Natural killer cell (primary cell): Measurements from ENCODE around the gene DDOST. TPM values are rescaled to one million over a fixed set of nuclear protein-coding genes. Genes with fewer than 3 reads are reported as not detected.

ENCODE experiments used
- ATAC-seq, 3 donors: fragments of 150-1000 bp in 2 of 3; fragments of 200-7000 bp in 1 of 3; cut with Tn5 transposase; 1 replicate in 1 of 3; 2 replicates in 2 of 3; pipeline ENCODE4 v1.10.0; 2021; ENCODE audit warnings: mild to moderate bottlenecking in 2 of 3, moderate library complexity in 2 of 3
- DNase-seq, 2 donors: peaks; one replicate each; pipeline versions ENCODE4 v3.0.0 to v3.0.0-alpha.2; 2013 to 2021; ENCODE audit warnings: mixed read lengths in 1 of 2
- H3K27ac ChIP-seq: one replicate; pipeline ENCODE4 v1.5.1; 2013; ENCODE audit warnings: mild to moderate bottlenecking, low read length
- H3K27me3 ChIP-seq: one replicate; pipeline ENCODE4 v1.6.1; 2013; ENCODE audit warnings: low read length; ENCODE audit not compliant: control insufficient read depth, insufficient read depth
- H3K36me3 ChIP-seq: one replicate; pipeline ENCODE4 v1.6.1; 2013; ENCODE audit warnings: low read length; ENCODE audit not compliant: control insufficient read depth, insufficient read depth
- H3K4me1 ChIP-seq: one replicate; pipeline ENCODE4 v1.6.1; 2013; ENCODE audit warnings: low read length; ENCODE audit not compliant: control insufficient read depth, insufficient read depth
- H3K4me3 ChIP-seq: one replicate; pipeline ENCODE4 v1.5.1; 2013; ENCODE audit warnings: low read length
- H3K9me3 ChIP-seq: one replicate; pipeline ENCODE4 v1.6.1; 2013; ENCODE audit warnings: low read length; ENCODE audit not compliant: control insufficient read depth, insufficient read depth
- H3K27ac Mint-ChIP-seq, 2 donors: one replicate each; pipeline ENCODE4 v1.8.0; 2022; ENCODE audit warnings: mild to moderate bottlenecking in 2 of 2, mixed read lengths in 2 of 2, moderate library complexity in 1 of 2
- H3K27me3 Mint-ChIP-seq, 2 donors: one replicate each; pipeline ENCODE4 v1.8.0; 2022; ENCODE audit warnings: low read depth in 2 of 2, mixed read lengths in 2 of 2
- H3K36me3 Mint-ChIP-seq: one replicate; pipeline ENCODE4 v1.8.0; 2022; ENCODE audit warnings: mixed read lengths
- H3K4me1 Mint-ChIP-seq, 2 donors: one replicate each; pipeline ENCODE4 v1.8.0; 2022; ENCODE audit warnings: mixed read lengths in 2 of 2
- H3K4me3 Mint-ChIP-seq: one replicate; pipeline ENCODE4 v1.8.0; 2022; ENCODE audit warnings: mild to moderate bottlenecking, moderate library complexity, mixed read lengths
- H3K9me3 Mint-ChIP-seq, 2 donors: one replicate each; pipeline ENCODE4 v1.8.0; 2022; ENCODE audit warnings: mixed read lengths in 2 of 2
- WGBS: methylation state at CpG from one replicate; pipeline ENCODE4 v1.1.7; 2013; ENCODE audit warnings: missing lambda C conversion rate; ENCODE audit not compliant: insufficient coverage; 5-methylcytosine and 5-hydroxymethylcytosine counted together
- intact Hi-C: fragments of 100-400 bp; cut with micrococcal nuclease; formaldehyde crosslinking; loops from one replicate; pipeline ENCODE4 v1.14.2; 2022
- total RNA-seq, 4 donors: library from RNA; stranded (reverse); fragments of 120-200 nt in 1 of 4; gene quantifications; one replicate each; pipeline versions ENCODE4 v1.2.3 to v1.2.4, GENCODE V29; 2013 to 2022
- TF ChIP-seq, protein P1 (sequence below): fragments of 200-600 bp; IDR thresholded peaks from one replicate; pipeline ENCODE4 v1.8.0; 2022; ENCODE audit warnings: antibody characterized with exemption

Gene DDOST
- total RNA-seq, 3 donors from 2014 or later (not counting 1 experiment from before 2014, with no cell fraction given): 137 to 158 (median 153) TPM

DNA sequence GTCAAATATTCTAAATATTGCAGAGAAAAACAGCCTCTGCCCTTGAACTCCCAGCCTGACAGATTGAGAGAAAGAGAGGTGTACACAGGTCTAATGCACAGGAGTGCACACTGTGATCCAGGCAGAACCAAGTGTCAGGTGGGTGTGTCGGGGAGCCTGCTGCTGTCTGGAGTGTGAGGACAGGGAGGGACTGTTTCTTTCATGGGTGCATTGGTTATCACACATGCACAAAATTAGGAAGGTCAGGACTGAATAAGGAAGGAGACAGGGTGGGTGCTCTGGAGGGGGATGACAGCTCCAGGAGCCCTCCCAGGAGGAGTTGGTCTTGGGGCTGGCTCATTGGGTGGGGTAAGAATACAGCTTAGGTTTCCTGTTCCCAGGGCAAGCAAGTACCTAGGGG is 41.2 kb downstream of the DDOST start:
- WGBS: 80% methylated on average over 1 of the region's 1 CpG
- no peak overlapping the region for H3K4me3 ChIP-seq
- no peaks in the 10 kb centered on the region for H3K4me1 Mint-ChIP-seq
- DNase-seq: no peak
- H3K27ac ChIP-seq: no peak overlapping the region
- H3K36me3 ChIP-seq: no peaks in the 10 kb centered on the region
- peaks cover 0 to 8% of the 10 kb centered on the region in 2 donors for H3K27me3 Mint-ChIP-seq
- no peak overlapping the region for H3K27ac Mint-ChIP-seq
- no peaks in the 10 kb centered on the region for H3K9me3 ChIP-seq
- no peaks in the 10 kb centered on the region for H3K36me3 Mint-ChIP-seq
- H3K4me1 ChIP-seq: no peaks in the 10 kb centered on the region
- ATAC-seq: no peak
- intact Hi-C loops: no loop called here
- H3K9me3 Mint-ChIP-seq: no peaks in the 10 kb centered on the region
- no peak overlapping the region for H3K4me3 Mint-ChIP-seq
- TF ChIP-seq, protein P1, sequence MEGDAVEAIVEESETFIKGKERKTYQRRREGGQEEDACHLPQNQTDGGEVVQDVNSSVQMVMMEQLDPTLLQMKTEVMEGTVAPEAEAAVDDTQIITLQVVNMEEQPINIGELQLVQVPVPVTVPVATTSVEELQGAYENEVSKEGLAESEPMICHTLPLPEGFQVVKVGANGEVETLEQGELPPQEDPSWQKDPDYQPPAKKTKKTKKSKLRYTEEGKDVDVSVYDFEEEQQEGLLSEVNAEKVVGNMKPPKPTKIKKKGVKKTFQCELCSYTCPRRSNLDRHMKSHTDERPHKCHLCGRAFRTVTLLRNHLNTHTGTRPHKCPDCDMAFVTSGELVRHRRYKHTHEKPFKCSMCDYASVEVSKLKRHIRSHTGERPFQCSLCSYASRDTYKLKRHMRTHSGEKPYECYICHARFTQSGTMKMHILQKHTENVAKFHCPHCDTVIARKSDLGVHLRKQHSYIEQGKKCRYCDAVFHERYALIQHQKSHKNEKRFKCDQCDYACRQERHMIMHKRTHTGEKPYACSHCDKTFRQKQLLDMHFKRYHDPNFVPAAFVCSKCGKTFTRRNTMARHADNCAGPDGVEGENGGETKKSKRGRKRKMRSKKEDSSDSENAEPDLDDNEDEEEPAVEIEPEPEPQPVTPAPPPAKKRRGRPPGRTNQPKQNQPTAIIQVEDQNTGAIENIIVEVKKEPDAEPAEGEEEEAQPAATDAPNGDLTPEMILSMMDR: no peak
- H3K27me3 ChIP-seq: no peaks in the 10 kb centered on the region

DNA sequence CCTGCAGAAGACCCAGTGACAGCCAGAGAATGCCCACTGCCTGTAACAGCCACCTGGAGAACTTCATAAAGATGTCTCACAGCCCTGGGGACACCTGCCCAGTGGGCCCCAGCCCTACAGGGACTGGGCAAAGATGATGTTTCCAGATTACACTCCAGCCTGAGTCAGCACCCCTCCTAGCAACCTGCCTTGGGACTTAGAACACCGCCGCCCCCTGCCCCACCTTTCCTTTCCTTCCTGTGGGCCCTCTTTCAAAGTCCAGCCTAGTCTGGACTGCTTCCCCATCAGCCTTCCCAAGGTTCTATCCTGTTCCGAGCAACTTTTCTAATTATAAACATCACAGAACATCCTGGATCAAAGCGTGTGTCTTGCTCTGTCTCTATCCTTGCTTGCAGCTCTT is 42.6 kb downstream of the DDOST start:
- Histone ChIP-seq H3K4me1 (no peaks in the 10 kb centered on the region), H3K27ac (no peak overlapping the region), H3K9me3 (no peaks in the 10 kb centered on the region), H3K27me3 (no peaks in the 10 kb centered on the region), H3K4me3 (no peak overlapping the region), H3K36me3 (no peaks in the 10 kb centered on the region)
- no peaks in the 10 kb centered on the region for H3K9me3 Mint-ChIP-seq
- H3K4me3 Mint-ChIP-seq: no peak overlapping the region
- DNase-seq: no peak
- TF ChIP-seq, protein P1: no peak
- no peaks in the 10 kb centered on the region for H3K4me1 Mint-ChIP-seq
- no peaks in the 10 kb centered on the region for H3K36me3 Mint-ChIP-seq
- WGBS: 64% methylated on average over 3 of the region's 4 CpGs
- intact Hi-C loops: no loop called here
- H3K27me3 Mint-ChIP-seq: peaks cover 0 to 6% of the 10 kb centered on the region in 2 donors
- ATAC-seq: no peak
- no peak overlapping the region for H3K27ac Mint-ChIP-seq

DNA sequence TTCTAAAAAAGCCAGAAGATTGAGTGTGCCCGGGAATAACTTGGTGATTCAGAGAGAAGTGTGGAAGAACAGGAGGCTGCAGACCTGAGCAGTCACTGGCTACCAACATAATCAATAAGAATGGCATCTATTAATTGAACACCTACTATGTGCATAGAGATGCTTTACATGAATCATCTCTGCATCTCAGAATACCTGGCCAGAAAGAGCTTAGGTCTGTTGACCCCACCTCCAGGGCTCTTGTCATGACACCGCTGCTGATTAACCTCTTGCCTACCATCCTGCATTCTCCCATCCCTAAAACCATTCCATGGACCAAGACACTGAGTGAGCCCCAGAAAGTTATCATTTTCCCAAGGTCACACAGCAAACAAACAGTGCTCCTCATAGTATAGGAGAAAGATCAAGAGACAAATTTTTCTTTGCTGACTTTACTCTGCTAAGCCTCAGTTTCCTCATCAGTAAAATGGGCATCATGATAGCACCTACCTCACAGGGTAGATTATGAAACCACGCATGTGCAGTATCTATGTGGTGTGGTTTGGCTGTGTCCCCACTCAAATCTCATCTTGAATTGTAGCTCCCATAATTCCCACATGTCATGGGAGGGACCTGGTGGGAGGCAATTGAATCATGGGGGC is 44.2 kb downstream of the DDOST start:
- Histone ChIP-seq H3K9me3 (no peaks in the 10 kb centered on the region), H3K27me3 (no peaks in the 10 kb centered on the region), H3K4me3 (no peak overlapping the region), H3K4me1 (no peaks in the 10 kb centered on the region), H3K36me3 (no peaks in the 10 kb centered on the region), H3K27ac (no peak overlapping the region)
- no peak for DNase-seq
- Mint-ChIP-seq H3K36me3 (no peaks in the 10 kb centered on the region), H3K27me3 (peaks cover 0 to 8% of the 10 kb centered on the region in 2 donors), H3K4me1 (no peaks in the 10 kb centered on the region), H3K4me3 (no peak overlapping the region), H3K9me3 (no peaks in the 10 kb centered on the region), H3K27ac (no peak overlapping the region)
- intact Hi-C loops: no loop called here
- no peak for ATAC-seq
- TF ChIP-seq, protein P1: no peak
- 59% methylated on average over 2 of the region's 3 CpGs for WGBS
